GM21526 (cell line): ENCODE measurements around the gene USP22.
"Not testable (repeated sequence)": the region's sequence is repeated elsewhere in the genome, so short reads cannot be mapped to it uniquely, and the experiment has no call there.

ENCODE experiments used
- ATAC-seq: cut with Tn5 transposase; IDR thresholded peaks from one replicate; pipeline ENCODE4 v1.9.1; 2021; ENCODE audit warnings: moderate library complexity; ENCODE audit not compliant: unreplicated experiment, low FRiP score

The USP22 gene

GRCh38 chr17:21042458-21043295 is at the start of gene USP22:
Gene USP22, minus strand, starts transcription at chr17:21043011. Its CDS starts 176 bp downstream, at chr17:21042835.
- peak; percentile 57 for ATAC-seq

GRCh38 chr17:21090902-21091618 is 48.2 kb upstream of the USP22 start:
- ATAC-seq: no peak

- ATAC-seq: peak; percentile 55
Observed at GRCh38 chr17:21089933-21090901, 47.4 kb upstream of the USP22 start.

GRCh38 chr17:21089145-21089544 is 46.3 kb upstream of the USP22 start:
- ATAC-seq: no peak

GRCh38 chr17:21085707-21086106 is 42.9 kb upstream of the USP22 start:
- no peak for ATAC-seq

- ATAC-seq: not testable (repeated sequence)
Observed at GRCh38 chr17:21085280-21085679, 42.5 kb upstream of the USP22 start.

GRCh38 chr17:21082001-21082436 is 39.2 kb upstream of the USP22 start:
- ATAC-seq: no peak

- ATAC-seq: no peak
Observed at GRCh38 chr17:21079196-21079595, 36.4 kb upstream of the USP22 start.

- no peak for ATAC-seq
Observed at GRCh38 chr17:21078016-21078780, 35.4 kb upstream of the USP22 start.

GRCh38 chr17:21077281-21077680 is 34.5 kb upstream of the USP22 start:
- no peak for ATAC-seq

- no peak for ATAC-seq
Observed at GRCh38 chr17:21076242-21076641, 33.4 kb upstream of the USP22 start.

GRCh38 chr17:21075739-21076085 is 32.9 kb upstream of the USP22 start:
- ATAC-seq: no peak

- ATAC-seq: no peak
Observed at GRCh38 chr17:21072745-21073197, 30.0 kb upstream of the USP22 start.

- ATAC-seq: no peak
Observed at GRCh38 chr17:21066394-21066793, 23.6 kb upstream of the USP22 start.

- peak; percentile 74 for ATAC-seq
Observed at GRCh38 chr17:21061971-21062526, 19.2 kb upstream of the USP22 start.

GRCh38 chr17:21061158-21061835 is 18.5 kb upstream of the USP22 start:
- no peak for ATAC-seq

GRCh38 chr17:21059761-21060160 is 16.9 kb upstream of the USP22 start:
- ATAC-seq: no peak

GRCh38 chr17:21058098-21058893 is 15.5 kb upstream of the USP22 start:
- no peak for ATAC-seq
